MM.1S (cell line): ENCODE results near the gene TATDN2.

Experiments
- DNase-seq: peaks from one replicate; pipeline ENCODE4 v3.0.0-alpha.2; 2015
- H2AFZ ChIP-seq: fragments of 300-600 bp; sonication (generic); 2 replicates; pipeline ENCODE4 v1.6.0; 2016; ENCODE audit warnings: antibody characterized with exemption, low read length
- H3F3A ChIP-seq: fragments of 300-600 bp; sonication (generic); 2 replicates; pipeline ENCODE4 v1.6.1; 2016; ENCODE audit warnings: mild to moderate bottlenecking, antibody characterized with exemption, low read length, moderate library complexity, mixed read lengths; ENCODE audit not compliant: insufficient read depth
- H3K27ac ChIP-seq: fragments of 300-600 bp; sonication (generic); 2 replicates; pipeline ENCODE4 v1.5.1; 2016; ENCODE audit warnings: mild to moderate bottlenecking, low read length
- H3K27me3 ChIP-seq: fragments of 300-600 bp; sonication (generic); replicated peaks from 2 replicates; pipeline ENCODE4 v1.6.0; 2016; ENCODE audit warnings: low read length; ENCODE audit not compliant: insufficient read depth
- H3K36me3 ChIP-seq: fragments of 300-600 bp; sonication (generic); replicated peaks from 2 replicates; pipeline ENCODE4 v1.6.1; 2016; ENCODE audit warnings: mild to moderate bottlenecking, low read length, mixed read lengths; ENCODE audit not compliant: insufficient read depth
- H3K4me1 ChIP-seq: fragments of 300-600 bp; sonication (generic); 2 replicates; pipeline ENCODE4 v1.6.1; 2016; ENCODE audit warnings: low read length, mixed read lengths
- H3K4me2 ChIP-seq: fragments of 300-600 bp; sonication (generic); 2 replicates; pipeline ENCODE4 v1.6.0; 2016; ENCODE audit warnings: low read depth, low read length
- H3K4me3 ChIP-seq: fragments of 300-600 bp; sonication (generic); 2 replicates; pipeline ENCODE4 v1.5.1; 2016; ENCODE audit warnings: low read length, mixed read lengths
- H3K79me2 ChIP-seq: fragments of 300-600 bp; sonication (generic); 2 replicates; pipeline ENCODE4 v1.6.1; 2016; ENCODE audit warnings: mixed run types, low read length, mixed read lengths
- H3K9ac ChIP-seq: fragments of 300-600 bp; sonication (generic); 2 replicates; pipeline ENCODE4 v1.6.1; 2016; ENCODE audit warnings: low read length, mixed read lengths
- H3K9me2 ChIP-seq: fragments of 300-600 bp; sonication (generic); replicated peaks from 2 replicates; pipeline ENCODE4 v1.6.1; 2016; ENCODE audit warnings: mild to moderate bottlenecking, low read length, mixed read lengths; ENCODE audit not compliant: insufficient read depth
- H3K9me3 ChIP-seq: fragments of 300-600 bp; sonication (generic); replicated peaks from 2 replicates; pipeline ENCODE4 v1.6.1; 2016; ENCODE audit warnings: mild to moderate bottlenecking, low read length, mixed read lengths; ENCODE audit not compliant: insufficient read depth
- H4K20me1 ChIP-seq: fragments of 300-600 bp; sonication (generic); 2 replicates; pipeline ENCODE4 v1.6.1; 2016; ENCODE audit warnings: mild to moderate bottlenecking, low read length, moderate library complexity, mixed read lengths; ENCODE audit not compliant: insufficient read depth
- CTCF ChIP-seq: fragments of 300-600 bp; sonication (generic); IDR thresholded peaks from 2 replicates; pipeline ENCODE4 v1.5.1; 2016; ENCODE audit warnings: antibody characterized with exemption, low read length, mixed read lengths
- EZH2 ChIP-seq: fragments of 300-600 bp; sonication (generic); optimal IDR thresholded peaks from 2 replicates; pipeline ENCODE3; 2017; ENCODE audit warnings: low read depth, mild to moderate bottlenecking, antibody characterized with exemption, low read length, mixed read lengths
- EZH2phosphoT487 ChIP-seq: fragments of 300-600 bp; sonication (generic); IDR thresholded peaks from 2 replicates; pipeline ENCODE4 v1.6.1; 2018; ENCODE audit warnings: antibody characterized with exemption, low read length

The TATDN2 gene

GRCh38 chr3:10259798-10260197, 11.5 kb downstream of the TATDN2 start:
- H3K27me3 ChIP-seq: no peaks in the 10 kb centered on the region
- peaks cover 7% of the 10 kb centered on the region; the same call in 1 of the 2 replicates for H3K36me3 ChIP-seq
- no peak overlapping the region for H3K9ac ChIP-seq
- H3K4me3 ChIP-seq: no peak overlapping the region
- no peak overlapping the region for H3K27ac ChIP-seq
- H2AFZ ChIP-seq: no peak overlapping the region
- H3F3A ChIP-seq: no peaks in the 10 kb centered on the region
- H3K9me3 ChIP-seq: no peaks in the 10 kb centered on the region
- H3K4me1 ChIP-seq: no peaks in the 10 kb centered on the region
- 0 out of 2 replicates have a peak, but pooled peaks cover 4% of the 10 kb centered on the region for H4K20me1 ChIP-seq
- H3K79me2 ChIP-seq: peaks cover 88% of the 10 kb centered on the region
- H3K9me2 ChIP-seq: no peaks in the 10 kb centered on the region
- H3K4me2 ChIP-seq: no peak overlapping the region
- TF ChIP-seq CTCF (no peak), EZH2 (no peak), EZH2phosphoT487 (no peak)
- DNase-seq: no peak

- Histone ChIP-seq H3K79me2 (peaks cover 87% of the 10 kb centered on the region), H3K4me2 (no peak overlapping the region), H3K36me3 (peaks cover 7% of the 10 kb centered on the region; the same call in 1 of the 2 replicates), H3K4me1 (no peaks in the 10 kb centered on the region), H3K4me3 (no peak overlapping the region), H3K27ac (no peak overlapping the region), H3K9me2 (no peaks in the 10 kb centered on the region), H3K27me3 (no peaks in the 10 kb centered on the region), H2AFZ (no peak overlapping the region), H3K9me3 (no peaks in the 10 kb centered on the region), H3F3A (no peaks in the 10 kb centered on the region), H3K9ac (no peak overlapping the region), H4K20me1 (0 out of 2 replicates have a peak, but pooled peaks cover 4% of the 10 kb centered on the region)
- TF ChIP-seq EZH2: no peak
- no peak for TF ChIP-seq EZH2phosphoT487
- TF ChIP-seq CTCF: no peak
- no peak for DNase-seq
Observed at GRCh38 chr3:10260211-10260701, 12.0 kb downstream of the TATDN2 start.

GRCh38 chr3:10262027-10262426, 13.8 kb downstream of the TATDN2 start:
- Histone ChIP-seq H3K4me1 (no peaks in the 10 kb centered on the region), H3K27ac (no peak overlapping the region), H3K9ac (no peak overlapping the region), H4K20me1 (0 out of 2 replicates have a peak, but pooled peaks cover 4% of the 10 kb centered on the region), H3K4me2 (no peak overlapping the region), H3K4me3 (no peak overlapping the region), H2AFZ (no peak overlapping the region), H3K9me2 (no peaks in the 10 kb centered on the region), H3F3A (no peaks in the 10 kb centered on the region), H3K9me3 (no peaks in the 10 kb centered on the region), H3K27me3 (no peaks in the 10 kb centered on the region), H3K36me3 (peaks cover 11% of the 10 kb centered on the region), H3K79me2 (peaks cover 88% of the 10 kb centered on the region)
- no peak for DNase-seq
- TF ChIP-seq CTCF (no peak), EZH2 (no peak), EZH2phosphoT487 (no peak)
